GM04504 (cell line): Measurements from ENCODE around the gene GUCD1.
"Not testable (repeated sequence)": the region's sequence is repeated elsewhere in the genome, so short reads cannot be mapped to it uniquely, and the experiment has no call there.

Experiments used
- DNase-seq: peaks from one replicate; pipeline ENCODE4 v3.0.0-alpha.2; 2012; ENCODE audit warnings: low read depth

The GUCD1 gene

DNA sequence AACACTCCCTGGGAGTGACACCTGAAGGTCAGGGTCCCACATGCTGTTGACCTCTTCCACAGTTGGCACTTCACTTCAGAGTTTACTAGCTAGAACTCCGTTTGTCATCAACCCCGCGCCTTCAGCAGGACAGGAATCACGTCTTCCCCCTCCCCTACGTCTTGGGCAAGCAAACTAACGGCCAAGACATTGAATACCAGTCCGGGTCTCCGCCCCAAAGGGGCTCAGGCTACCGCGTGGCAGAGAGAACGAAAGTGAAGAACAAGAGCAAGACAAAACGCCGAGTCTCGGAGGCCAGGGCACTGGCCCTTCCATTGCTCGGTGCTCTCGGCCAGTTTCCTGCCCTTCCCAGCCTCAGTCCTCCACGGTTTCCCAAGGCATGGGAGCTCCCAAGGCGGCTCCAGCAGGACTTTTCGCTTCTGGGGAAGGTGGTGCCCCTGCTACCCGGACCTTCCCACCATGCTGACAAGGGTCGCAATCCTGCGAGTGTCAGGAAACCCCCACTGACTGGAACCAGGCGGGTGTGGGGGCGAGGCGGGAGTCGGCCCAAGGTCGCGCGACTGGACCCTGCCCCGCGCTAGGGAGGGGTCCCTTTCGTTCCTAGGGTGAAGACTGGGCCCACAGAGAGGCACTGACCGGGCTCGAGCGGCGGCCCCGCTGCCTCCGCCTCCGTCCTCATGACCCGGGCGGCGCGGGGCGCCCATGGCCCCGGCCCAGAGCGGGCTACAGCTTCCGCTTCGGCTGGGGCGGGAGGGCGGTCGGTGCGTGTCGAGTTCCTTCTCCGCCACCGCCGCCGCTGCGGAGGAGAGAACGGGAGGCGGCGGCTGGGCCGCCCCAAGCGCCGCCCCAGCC lies at the start of gene GUCD1:
TSS of gene GUCD1 (minus strand) at position 826 of the 852 bp plus-strand sequence. CDS start at position 679, 147 bp downstream.
- DNase-seq: no peak

DNA sequence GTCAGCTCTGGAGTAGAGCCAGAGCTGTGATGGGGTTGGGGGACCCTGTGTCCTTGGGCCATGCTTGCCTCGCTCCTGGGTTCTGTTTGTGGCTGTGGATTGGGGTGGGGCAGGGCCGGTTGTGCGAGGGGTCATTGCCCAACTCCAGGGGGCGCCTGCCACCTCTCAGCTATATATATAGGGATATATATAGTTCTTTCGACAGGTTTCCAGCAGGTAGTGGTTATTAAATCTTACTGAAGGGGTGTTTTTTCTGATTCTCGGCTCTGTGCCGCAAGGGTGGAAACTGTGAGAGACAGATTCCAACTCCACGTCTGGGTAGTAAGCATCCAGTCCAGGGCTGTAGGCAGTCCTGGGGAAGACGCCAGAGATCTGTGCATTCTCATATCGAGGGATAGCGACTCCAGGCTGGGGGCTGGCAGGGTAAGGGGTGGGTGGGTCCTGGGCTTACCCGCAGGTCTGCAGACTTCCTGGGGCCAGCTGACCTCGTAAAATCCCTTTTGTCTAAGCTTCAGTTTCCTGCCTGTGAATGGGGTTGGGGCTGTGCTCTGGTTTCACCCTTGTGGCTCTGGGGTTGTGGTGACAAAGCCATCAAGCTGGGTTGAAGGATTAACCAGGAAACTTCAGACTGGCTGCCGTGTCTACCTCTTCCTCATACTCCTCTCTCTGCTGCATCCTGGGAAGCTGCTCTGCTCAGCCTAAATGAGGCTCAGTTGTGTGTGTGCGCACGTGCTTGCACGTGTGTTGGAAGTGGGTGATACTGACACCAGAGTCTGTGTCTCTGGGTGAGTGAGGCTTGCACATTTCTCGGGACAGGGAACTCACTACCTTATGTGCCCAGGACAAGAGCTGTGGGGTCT lies 49.1 kb upstream of the GUCD1 start:
- not testable (repeated sequence) for DNase-seq

DNA sequence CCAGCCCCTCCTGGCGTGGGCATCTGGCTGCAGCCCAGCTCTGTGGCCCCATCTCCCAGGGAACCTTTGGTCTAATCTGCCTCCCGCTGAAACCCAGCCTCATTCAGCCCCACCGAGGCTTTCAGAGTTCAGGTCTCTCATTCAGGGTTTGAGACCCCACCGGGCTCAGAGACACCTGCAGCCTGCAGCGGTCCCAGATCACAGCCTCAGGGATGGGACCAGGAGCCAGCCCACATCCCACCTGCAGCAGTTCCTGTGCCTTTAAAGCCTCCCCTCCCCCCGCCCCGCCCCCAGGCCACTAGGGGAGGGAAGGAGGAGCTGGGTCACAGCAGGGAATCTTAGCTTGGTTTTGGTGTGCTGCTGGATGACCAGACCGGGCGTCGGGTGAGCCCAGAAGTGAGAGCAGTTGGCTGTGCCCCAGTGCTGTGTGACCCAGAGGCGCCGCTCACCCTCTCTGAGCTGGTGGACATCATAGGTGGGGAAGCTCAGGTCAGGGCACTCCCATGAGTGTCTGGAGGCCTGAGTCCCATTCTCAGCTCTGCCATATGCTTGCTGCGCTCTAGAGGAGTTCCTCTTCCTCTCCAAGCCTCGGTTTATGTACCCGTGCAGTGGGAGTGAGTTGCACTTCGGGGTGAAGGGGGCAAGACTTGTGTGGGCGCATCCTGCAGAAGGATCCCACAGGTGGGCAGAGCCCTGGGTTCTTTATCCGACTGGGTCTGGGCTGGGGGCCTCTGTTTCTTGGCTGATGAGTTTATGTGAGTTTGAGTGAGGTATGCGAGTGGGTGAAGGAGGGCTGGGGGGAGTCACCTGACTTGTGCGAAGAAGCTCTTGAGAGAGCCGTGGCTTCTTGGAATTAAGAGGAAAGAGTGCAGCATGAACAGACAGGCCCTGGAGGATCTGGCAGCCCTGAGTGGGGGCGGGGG lies 48.2 kb upstream of the GUCD1 start, which contains the start of gene GGT1:
TSS of gene GGT1 (plus strand) at position 347 of the 923 bp plus-strand sequence. CDS start 7,889 bp downstream, outside the sequence.
- not testable (repeated sequence) for DNase-seq

- DNase-seq: not testable (repeated sequence)
Observed at GRCh38 chr22:24602105-24602749, 47.3 kb upstream of the GUCD1 start.

- DNase-seq: no peak
Observed at GRCh38 chr22:24601217-24602104, 46.5 kb upstream of the GUCD1 start.

GRCh38 chr22:24599958-24600715 lies 45.2 kb upstream of the GUCD1 start:
- not testable (repeated sequence) for DNase-seq

- DNase-seq: no peak
Observed at GRCh38 chr22:24599514-24599913, 44.6 kb upstream of the GUCD1 start.

GRCh38 chr22:24597076-24597475 lies 42.1 kb upstream of the GUCD1 start:
- DNase-seq: not testable (repeated sequence)

DNA sequence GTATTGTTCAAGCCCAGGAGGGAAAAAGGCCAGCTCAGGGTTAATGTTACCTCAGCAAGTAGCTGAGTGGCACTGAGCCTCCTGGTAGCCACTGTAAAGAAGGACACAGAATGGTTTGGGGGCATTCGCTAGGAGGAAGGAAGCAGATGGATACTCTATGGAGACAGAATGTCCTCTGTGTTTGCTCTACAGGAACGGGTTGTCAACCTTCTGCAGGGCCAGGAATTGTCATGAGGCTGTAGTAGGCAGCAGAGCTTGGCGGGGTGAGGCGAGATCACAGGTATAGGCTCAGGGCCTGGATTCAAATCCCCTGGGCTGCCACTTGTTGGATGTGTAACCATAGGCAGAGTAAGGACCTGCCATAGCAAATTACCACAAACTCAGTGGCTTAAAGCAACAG lies 40.9 kb upstream of the GUCD1 start:
- no peak for DNase-seq

- DNase-seq: no peak
Observed at GRCh38 chr22:24595228-24595627, 40.3 kb upstream of the GUCD1 start.

DNA sequence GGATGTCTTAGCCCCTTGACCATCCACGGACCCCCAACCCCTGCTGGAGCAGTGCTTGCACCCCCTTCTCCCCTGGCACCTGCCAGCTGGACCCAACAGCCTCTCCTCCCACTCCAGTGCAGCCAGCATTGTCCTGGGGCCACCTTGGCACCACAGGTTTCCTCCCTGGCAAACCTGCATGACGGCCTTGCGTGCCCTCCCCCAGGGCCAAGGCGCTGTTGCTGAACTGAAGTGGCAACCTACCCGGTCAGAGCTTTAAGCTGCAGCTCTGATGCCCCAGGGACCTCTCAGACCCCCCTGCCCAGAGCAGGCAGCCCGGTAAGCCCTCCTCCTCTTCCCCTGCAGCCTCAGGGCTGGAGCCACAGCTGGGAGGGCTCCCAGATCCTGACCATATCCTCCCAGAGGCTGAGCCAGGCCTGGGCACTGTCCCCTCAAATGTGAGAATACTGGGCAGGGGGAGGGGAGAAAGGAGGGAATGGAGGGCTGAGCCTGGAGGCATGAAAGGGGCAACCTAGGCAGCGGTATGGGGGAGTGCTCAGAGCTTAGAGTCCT lies 39.7 kb upstream of the GUCD1 start:
- DNase-seq: no peak

DNA sequence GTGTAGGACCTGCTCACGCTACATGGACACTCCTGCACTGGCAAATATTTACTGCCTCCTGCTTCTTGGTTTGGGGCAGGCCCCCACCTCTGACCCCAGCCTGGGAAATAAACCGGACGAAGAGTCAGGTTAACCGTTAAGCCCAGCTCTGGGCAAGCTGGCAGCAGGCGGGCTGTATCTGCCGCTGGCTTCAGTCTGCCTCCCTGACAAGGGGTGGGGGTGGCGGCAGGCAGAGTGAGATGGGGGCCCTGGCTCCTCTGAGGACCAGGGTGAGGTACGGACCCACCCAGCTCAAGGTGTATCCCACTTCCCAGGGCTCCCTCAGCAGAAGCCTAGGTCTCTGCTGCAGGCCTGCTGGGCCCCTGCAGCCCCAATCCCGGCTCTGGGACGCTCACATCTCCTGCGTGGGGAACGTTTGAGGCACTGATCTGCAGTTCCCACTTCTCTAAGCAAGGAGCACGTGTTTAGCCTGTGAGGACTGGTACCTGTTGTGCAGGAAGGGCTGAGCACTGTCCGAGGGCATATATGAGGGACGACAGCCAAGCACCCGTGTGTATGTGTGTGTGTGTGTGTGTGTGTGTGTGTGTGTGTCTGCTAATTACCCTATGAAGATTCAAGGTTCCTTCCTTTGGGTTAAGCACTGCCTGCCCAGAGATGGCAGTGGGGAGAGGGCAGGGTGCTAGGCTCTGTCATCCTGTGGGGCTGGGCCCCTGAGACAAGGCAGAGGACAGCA lies 39.1 kb upstream of the GUCD1 start:
- DNase-seq: no peak

DNA sequence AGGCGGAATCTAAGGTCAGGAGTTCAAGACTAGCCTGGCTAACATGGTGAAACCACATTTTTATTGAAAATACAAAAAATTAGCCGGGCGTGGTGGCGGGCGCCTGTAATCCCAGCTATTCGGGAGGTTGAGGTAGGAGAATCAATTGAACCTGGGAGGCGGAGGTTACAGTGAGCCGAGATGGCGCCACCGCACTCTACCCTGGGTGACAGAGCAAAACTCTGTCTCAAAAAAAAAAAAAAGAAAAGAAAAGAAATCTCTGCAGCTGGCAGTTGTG lies 38.6 kb upstream of the GUCD1 start:
- DNase-seq: not testable (repeated sequence)

DNA sequence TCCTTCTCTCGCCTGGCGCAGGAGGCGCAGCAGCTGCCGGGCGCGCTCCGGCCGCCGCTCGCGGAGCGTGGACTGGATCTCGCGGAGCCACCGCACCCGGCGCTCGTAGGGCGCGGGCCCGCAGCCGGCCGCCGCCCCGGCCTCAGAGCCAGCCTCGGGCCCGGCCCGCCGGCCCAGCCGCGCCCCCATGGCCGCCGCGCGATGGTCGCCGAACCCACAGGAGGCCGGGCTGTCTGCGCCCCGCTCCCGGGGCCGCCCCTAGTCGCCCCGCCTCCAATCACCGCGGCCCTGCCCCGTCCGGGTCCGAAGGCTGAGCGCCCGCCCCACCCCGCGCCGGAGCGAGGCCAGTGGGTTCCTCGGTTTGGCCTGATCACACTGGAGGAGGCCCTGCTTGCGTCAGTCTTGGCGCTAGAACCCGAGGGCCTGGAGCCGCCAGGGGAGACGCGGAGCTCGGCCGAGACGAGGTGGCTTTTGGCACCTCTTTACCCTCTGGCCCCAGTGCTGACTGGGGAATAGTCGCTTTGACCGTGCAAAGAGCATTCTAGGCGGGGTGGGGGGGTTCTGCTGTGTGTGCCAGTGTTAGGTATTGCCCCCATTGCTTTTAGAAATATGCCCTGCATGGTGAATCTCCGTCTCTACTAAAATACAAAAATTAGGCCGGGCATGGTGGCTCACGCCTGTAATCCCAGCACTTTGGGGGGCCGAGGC lies 38.1 kb upstream of the GUCD1 start, which contains the start of gene LRRC75B:
TSS of gene LRRC75B (minus strand) at position 223 of the 708 bp plus-strand sequence. CDS start at position 189, 34 bp downstream.
- DNase-seq: peak; percentile 64

DNA sequence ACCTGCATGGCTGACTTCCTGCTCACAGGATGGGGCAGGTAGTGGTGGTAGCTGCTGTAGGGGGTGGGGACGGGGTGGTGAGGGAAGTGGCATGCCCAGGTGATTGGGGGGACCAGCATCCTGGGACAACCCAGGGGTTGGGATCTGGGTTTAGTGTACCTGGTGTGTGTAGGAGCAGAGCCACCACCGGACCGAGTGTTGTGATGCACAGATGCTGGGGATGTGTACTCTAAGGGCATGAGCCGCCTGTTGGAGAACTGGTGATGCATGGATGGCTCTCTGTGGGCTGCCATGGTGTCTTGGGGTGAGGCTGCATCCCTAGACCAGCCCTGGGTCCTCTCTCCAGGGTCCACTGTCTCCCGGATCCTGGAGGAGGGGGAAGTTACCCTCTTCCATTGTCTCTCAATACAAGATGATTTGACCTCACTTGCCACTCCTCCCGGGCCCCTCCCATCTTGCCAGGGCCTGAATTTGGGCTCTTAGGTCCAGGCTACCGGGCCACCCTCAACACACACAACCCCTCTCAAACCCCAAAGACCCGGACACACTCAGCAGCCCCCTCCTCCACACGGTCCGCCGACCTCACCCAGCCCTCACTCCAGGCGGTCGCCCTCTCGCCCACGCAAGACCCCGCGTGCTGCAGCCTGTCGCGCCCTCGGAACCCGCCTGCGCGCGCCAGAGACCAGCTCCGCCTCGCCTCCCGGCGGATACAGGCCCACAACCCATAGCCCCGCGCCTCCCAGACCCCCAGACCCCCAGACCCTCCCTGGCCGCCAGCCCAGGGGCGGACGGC lies 37.3 kb upstream of the GUCD1 start:
- no peak for DNase-seq

DNA sequence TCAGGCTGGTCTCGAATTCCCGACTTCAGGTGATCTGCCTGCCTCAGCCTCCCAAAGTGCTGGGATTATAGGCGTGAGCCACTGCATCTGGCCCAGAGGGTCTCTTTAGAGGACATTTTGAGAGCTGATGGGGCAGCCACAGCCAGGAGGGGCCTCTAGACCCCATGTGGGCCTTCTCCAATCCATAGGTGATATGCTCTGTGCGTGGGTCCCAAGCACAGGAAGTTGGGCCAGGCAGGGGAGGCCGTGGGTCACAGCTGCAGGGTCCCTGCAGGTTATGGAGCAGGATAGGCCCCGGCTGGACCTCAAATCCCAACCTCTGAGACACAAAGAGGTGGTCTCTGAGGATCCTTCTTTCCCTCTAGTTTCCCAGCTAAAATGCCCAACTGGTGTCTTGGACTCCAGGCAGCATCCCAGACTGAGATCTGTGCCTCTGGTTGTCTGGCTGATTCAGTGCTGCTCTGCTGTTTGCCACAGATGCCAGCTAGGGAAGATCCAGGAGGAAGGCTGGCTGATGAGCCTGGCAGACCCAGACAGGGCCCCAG lies 36.4 kb upstream of the GUCD1 start:
- no peak for DNase-seq
